ENCODE measurements around the gene URB2. TPM values are rescaled to one million over a fixed set of nuclear protein-coding genes. Genes with fewer than 3 reads are reported as not detected.

Gene URB2
- total and polyA plus RNA-seq, 2 donors, result 3.7 to 7.5 TPM

GRCh38 chr1:229631966-229632365 lies 5.9 kb downstream of the URB2 start:
- Histone ChIP-seq H3K4me3 (ENCODE audit: low read length in 2 of 2) (no peak overlapping the region), H3K27me3 (ENCODE audit: control insufficient read depth in 2 of 2, insufficient read depth in 1 of 2, low read length in 1 of 2) (no peaks in the 10 kb centered on the region), H3K9me3 (ENCODE audit: control insufficient read depth in 2 of 2, insufficient read depth in 1 of 2, low read length in 1 of 2) (no peaks in the 10 kb centered on the region), H3K4me1 (ENCODE audit: control insufficient read depth in 2 of 2, insufficient read depth in 2 of 2, low read length in 2 of 2) (peaks cover 0 to 2% of the 10 kb centered on the region in 2 donors), H3K36me3 (ENCODE audit: control insufficient read depth in 2 of 2, insufficient read depth in 2 of 2, low read length in 1 of 2) (peaks cover 22 to 36% of the 10 kb centered on the region in 2 donors), H3K27ac (ENCODE audit: low read depth in 1 of 2, low read length in 1 of 2) (no peak overlapping the region)
- WGBS, result 99% methylated on average over 6 of the region's 6 CpGs
- no peak for DNase-seq (ENCODE audit: low read depth in 6 of 9, low spot score in 9 of 9)

- no peaks in the 10 kb centered on the region for H3K27me3 ChIP-seq (ENCODE audit: control insufficient read depth in 2 of 2, insufficient read depth in 1 of 2, low read length in 1 of 2)
- no peak overlapping the region for H3K4me3 ChIP-seq (ENCODE audit: low read length in 2 of 2)
- DNase-seq (ENCODE audit: low read depth in 6 of 9, low spot score in 9 of 9), result no peak
- H3K4me1 ChIP-seq (ENCODE audit: control insufficient read depth in 2 of 2, insufficient read depth in 2 of 2, low read length in 2 of 2), result no peaks in the 10 kb centered on the region
- H3K27ac ChIP-seq (ENCODE audit: low read depth in 1 of 2, low read length in 1 of 2), result no peak overlapping the region
- 97% methylated on average over 9 of the region's 9 CpGs for WGBS
- peaks cover 42 to 49% of the 10 kb centered on the region in 2 donors for H3K36me3 ChIP-seq (ENCODE audit: control insufficient read depth in 2 of 2, insufficient read depth in 2 of 2, low read length in 1 of 2)
- no peaks in the 10 kb centered on the region for H3K9me3 ChIP-seq (ENCODE audit: control insufficient read depth in 2 of 2, insufficient read depth in 1 of 2, low read length in 1 of 2)
These were observed 10.0 kb downstream of the URB2 start for GRCh38 chr1:229636042-229636441.

GRCh38 chr1:229637746-229638145 lies 11.7 kb downstream of the URB2 start:
- 99% methylated on average over 12 of the region's 12 CpGs for WGBS
- DNase-seq (ENCODE audit: low read depth in 6 of 9, low spot score in 9 of 9), result no peak
- no peaks in the 10 kb centered on the region for H3K9me3 ChIP-seq (ENCODE audit: control insufficient read depth in 2 of 2, insufficient read depth in 1 of 2, low read length in 1 of 2)
- H3K27ac ChIP-seq (ENCODE audit: low read depth in 1 of 2, low read length in 1 of 2), result no peak overlapping the region
- no peaks in the 10 kb centered on the region for H3K27me3 ChIP-seq (ENCODE audit: control insufficient read depth in 2 of 2, insufficient read depth in 1 of 2, low read length in 1 of 2)
- H3K36me3 ChIP-seq (ENCODE audit: control insufficient read depth in 2 of 2, insufficient read depth in 2 of 2, low read length in 1 of 2), result peaks cover 42 to 56% of the 10 kb centered on the region in 2 donors
- H3K4me1 ChIP-seq (ENCODE audit: control insufficient read depth in 2 of 2, insufficient read depth in 2 of 2, low read length in 2 of 2), result no peaks in the 10 kb centered on the region
- no peak overlapping the region for H3K4me3 ChIP-seq (ENCODE audit: low read length in 2 of 2)

GRCh38 chr1:229640455-229640854 lies 14.4 kb downstream of the URB2 start:
- peaks cover 49 to 72% of the 10 kb centered on the region in 2 donors for H3K36me3 ChIP-seq (ENCODE audit: control insufficient read depth in 2 of 2, insufficient read depth in 2 of 2, low read length in 1 of 2)
- H3K27ac ChIP-seq (ENCODE audit: low read depth in 1 of 2, low read length in 1 of 2), result no peak overlapping the region
- H3K4me3 ChIP-seq (ENCODE audit: low read length in 2 of 2), result no peak overlapping the region
- H3K27me3 ChIP-seq (ENCODE audit: control insufficient read depth in 2 of 2, insufficient read depth in 1 of 2, low read length in 1 of 2), result no peaks in the 10 kb centered on the region
- no peak for DNase-seq (ENCODE audit: low read depth in 6 of 9, low spot score in 9 of 9)
- H3K9me3 ChIP-seq (ENCODE audit: control insufficient read depth in 2 of 2, insufficient read depth in 1 of 2, low read length in 1 of 2), result no peaks in the 10 kb centered on the region
- 98% methylated on average over 12 of the region's 12 CpGs for WGBS
- H3K4me1 ChIP-seq (ENCODE audit: control insufficient read depth in 2 of 2, insufficient read depth in 2 of 2, low read length in 2 of 2), result no peaks in the 10 kb centered on the region

- no peaks in the 10 kb centered on the region for H3K4me1 ChIP-seq (ENCODE audit: control insufficient read depth in 2 of 2, insufficient read depth in 2 of 2, low read length in 2 of 2)
- H3K36me3 ChIP-seq (ENCODE audit: control insufficient read depth in 2 of 2, insufficient read depth in 2 of 2, low read length in 1 of 2), result peaks cover 50 to 70% of the 10 kb centered on the region in 2 donors
- no peak overlapping the region for H3K27ac ChIP-seq (ENCODE audit: low read depth in 1 of 2, low read length in 1 of 2)
- no peaks in the 10 kb centered on the region for H3K27me3 ChIP-seq (ENCODE audit: control insufficient read depth in 2 of 2, insufficient read depth in 1 of 2, low read length in 1 of 2)
- no peak for DNase-seq (ENCODE audit: low read depth in 6 of 9, low spot score in 9 of 9)
- 97% methylated on average over 3 of the region's 3 CpGs for WGBS
- H3K9me3 ChIP-seq (ENCODE audit: control insufficient read depth in 2 of 2, insufficient read depth in 1 of 2, low read length in 1 of 2), result no peaks in the 10 kb centered on the region
- no peak overlapping the region for H3K4me3 ChIP-seq (ENCODE audit: low read length in 2 of 2)
These were observed 15.3 kb downstream of the URB2 start for GRCh38 chr1:229641306-229641705.

- Histone ChIP-seq H3K27ac (ENCODE audit: low read depth in 1 of 2, low read length in 1 of 2) (no peak overlapping the region), H3K9me3 (ENCODE audit: control insufficient read depth in 2 of 2, insufficient read depth in 1 of 2, low read length in 1 of 2) (no peaks in the 10 kb centered on the region), H3K4me1 (ENCODE audit: control insufficient read depth in 2 of 2, insufficient read depth in 2 of 2, low read length in 2 of 2) (no peaks in the 10 kb centered on the region), H3K4me3 (ENCODE audit: low read length in 2 of 2) (no peak overlapping the region), H3K27me3 (ENCODE audit: control insufficient read depth in 2 of 2, insufficient read depth in 1 of 2, low read length in 1 of 2) (no peaks in the 10 kb centered on the region), H3K36me3 (ENCODE audit: control insufficient read depth in 2 of 2, insufficient read depth in 2 of 2, low read length in 1 of 2) (peaks cover 49 to 70% of the 10 kb centered on the region in 2 donors)
- WGBS, result 98% methylated on average over 5 of the region's 5 CpGs
- DNase-seq (ENCODE audit: low read depth in 6 of 9, low spot score in 9 of 9), result no peak
These were observed 16.3 kb downstream of the URB2 start for GRCh38 chr1:229642376-229642775.

- Histone ChIP-seq H3K9me3 (ENCODE audit: control insufficient read depth in 2 of 2, insufficient read depth in 1 of 2, low read length in 1 of 2) (no peaks in the 10 kb centered on the region), H3K4me3 (ENCODE audit: low read length in 2 of 2) (no peak overlapping the region), H3K36me3 (ENCODE audit: control insufficient read depth in 2 of 2, insufficient read depth in 2 of 2, low read length in 1 of 2) (peaks cover 47 to 68% of the 10 kb centered on the region in 2 donors), H3K4me1 (ENCODE audit: control insufficient read depth in 2 of 2, insufficient read depth in 2 of 2, low read length in 2 of 2) (no peaks in the 10 kb centered on the region), H3K27ac (ENCODE audit: low read depth in 1 of 2, low read length in 1 of 2) (no peak overlapping the region), H3K27me3 (ENCODE audit: control insufficient read depth in 2 of 2, insufficient read depth in 1 of 2, low read length in 1 of 2) (no peaks in the 10 kb centered on the region)
- no peak for DNase-seq (ENCODE audit: low read depth in 6 of 9, low spot score in 9 of 9)
- WGBS, result 97% methylated on average over 4 of the region's 4 CpGs
These were observed 16.9 kb downstream of the URB2 start for GRCh38 chr1:229642970-229643369.

- no peak for DNase-seq (ENCODE audit: low read depth in 6 of 9, low spot score in 9 of 9)
- Histone ChIP-seq H3K36me3 (ENCODE audit: control insufficient read depth in 2 of 2, insufficient read depth in 2 of 2, low read length in 1 of 2) (peaks cover 48 to 73% of the 10 kb centered on the region in 2 donors), H3K27ac (ENCODE audit: low read depth in 1 of 2, low read length in 1 of 2) (no peak overlapping the region), H3K4me3 (ENCODE audit: low read length in 2 of 2) (no peak overlapping the region), H3K27me3 (ENCODE audit: control insufficient read depth in 2 of 2, insufficient read depth in 1 of 2, low read length in 1 of 2) (no peaks in the 10 kb centered on the region), H3K9me3 (ENCODE audit: control insufficient read depth in 2 of 2, insufficient read depth in 1 of 2, low read length in 1 of 2) (no peaks in the 10 kb centered on the region), H3K4me1 (ENCODE audit: control insufficient read depth in 2 of 2, insufficient read depth in 2 of 2, low read length in 2 of 2) (no peaks in the 10 kb centered on the region)
- 98% methylated on average over 6 of the region's 6 CpGs for WGBS
These were observed 18.1 kb downstream of the URB2 start for GRCh38 chr1:229643996-229644745.

- WGBS, result 97% methylated on average over 15 of the region's 15 CpGs
- H3K36me3 ChIP-seq (ENCODE audit: control insufficient read depth in 2 of 2, insufficient read depth in 2 of 2, low read length in 1 of 2), result peaks cover 41 to 78% of the 10 kb centered on the region in 2 donors
These were observed 19.4 kb downstream of the URB2 start for GRCh38 chr1:229645324-229645993.

More at GRCh38 chr1:229645324-229645993, 19.4 kb downstream of the URB2 start:
- Histone ChIP-seq H3K27ac (ENCODE audit: low read depth in 1 of 2, low read length in 1 of 2) (no peak overlapping the region), H3K27me3 (ENCODE audit: control insufficient read depth in 2 of 2, insufficient read depth in 1 of 2, low read length in 1 of 2) (no peaks in the 10 kb centered on the region), H3K4me1 (ENCODE audit: control insufficient read depth in 2 of 2, insufficient read depth in 2 of 2, low read length in 2 of 2) (no peaks in the 10 kb centered on the region), H3K9me3 (ENCODE audit: control insufficient read depth in 2 of 2, insufficient read depth in 1 of 2, low read length in 1 of 2) (no peaks in the 10 kb centered on the region), H3K4me3 (ENCODE audit: low read length in 2 of 2) (no peak overlapping the region)
- no peak for DNase-seq (ENCODE audit: low read depth in 6 of 9, low spot score in 9 of 9)

Measured in thymus (tissue), 11 donors.